ENCODE measurements around the gene GAL3ST3.

Gene GAL3ST3

DNA sequence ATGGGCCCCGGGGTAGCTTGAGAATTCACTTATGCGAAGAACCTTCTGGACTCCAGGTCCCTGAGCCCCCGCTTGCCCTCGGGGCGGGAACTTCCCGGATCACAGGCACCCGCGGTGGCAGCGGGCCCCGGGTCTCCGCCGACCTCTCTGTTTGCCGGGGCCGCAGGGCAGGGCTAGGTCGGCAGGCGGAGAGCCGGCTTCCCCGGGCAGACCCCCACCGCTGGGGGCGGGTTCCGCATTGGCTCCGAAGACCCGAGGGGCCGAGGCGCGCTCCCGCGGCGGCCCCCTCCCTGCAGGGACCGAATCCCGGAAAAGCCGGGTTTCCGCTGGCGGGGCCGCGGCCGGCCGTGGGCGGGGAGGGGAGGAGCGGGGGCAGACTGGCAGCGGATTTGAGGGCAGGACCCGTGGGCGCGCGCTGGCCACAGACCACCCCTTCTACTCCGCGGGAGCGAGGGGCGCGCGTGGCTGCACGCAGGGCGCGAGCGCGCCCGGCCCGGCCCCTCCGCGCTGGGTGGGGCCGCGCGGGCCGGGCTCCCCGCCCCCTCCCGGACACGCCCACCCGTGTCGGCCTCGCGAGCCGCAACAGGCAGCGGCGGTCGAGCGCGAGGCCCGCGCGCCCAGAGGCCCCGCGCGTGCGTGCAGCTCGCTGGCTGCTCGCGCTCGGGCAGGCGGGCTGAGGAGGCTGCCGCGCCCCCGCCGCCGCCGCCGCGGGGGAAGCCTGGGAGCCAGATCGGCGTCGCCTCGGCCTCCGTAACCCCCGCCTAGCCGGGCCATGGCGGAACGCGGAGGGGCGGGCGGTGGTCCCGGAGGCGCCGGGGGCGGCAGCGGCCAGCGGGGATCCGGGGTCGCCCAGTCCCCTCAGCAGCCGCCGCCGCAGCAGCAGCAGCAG, 21.0 kb upstream of the GAL3ST3 start, which contains the start of gene PACS1:
TSS of gene PACS1 (plus strand) at position 558 of the 889 bp plus-strand sequence. CDS start at position 773, 215 bp downstream.
- peak; percentile 57 for DNase-seq (ENCODE audit: low spot score)

DNA sequence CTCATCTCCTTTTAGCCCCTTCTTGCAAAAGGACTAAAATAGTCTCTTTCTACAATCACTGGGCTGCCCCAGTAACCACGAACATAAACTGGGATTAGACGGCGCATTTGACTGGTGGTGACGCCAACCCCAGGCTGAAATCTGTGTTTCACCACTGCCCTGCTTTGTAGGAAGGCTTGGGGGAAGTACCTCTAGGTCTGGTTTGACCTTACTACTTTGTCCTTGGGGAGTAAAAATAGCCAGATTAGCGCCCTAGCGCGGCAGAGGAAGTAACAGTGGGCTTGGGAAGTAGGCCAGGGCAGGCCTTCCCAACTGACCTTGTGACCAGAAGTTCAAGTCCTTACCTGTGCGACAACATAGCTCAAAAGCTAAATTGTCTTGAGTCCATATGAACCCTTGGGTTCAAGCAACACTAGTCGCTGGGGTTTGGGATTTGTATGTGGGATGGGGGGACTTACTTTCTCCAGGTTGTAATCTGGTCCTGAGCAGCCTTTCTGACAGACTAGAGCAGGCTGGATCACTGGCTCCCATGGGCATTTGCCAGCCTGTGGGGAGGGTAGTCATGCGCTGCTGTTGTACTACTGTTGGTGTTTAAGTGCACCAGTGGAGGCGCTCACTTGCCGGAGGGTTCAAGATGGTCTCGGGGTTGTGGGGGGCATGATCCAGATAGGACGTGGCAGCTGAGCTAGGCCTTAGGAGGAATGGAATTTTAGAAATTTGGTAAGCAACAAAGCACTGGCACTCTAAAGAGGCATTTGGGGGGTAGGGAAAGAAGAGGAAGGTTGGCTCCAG, 20.2 kb upstream of the GAL3ST3 start:
- no peak for DNase-seq (ENCODE audit: low spot score)

DNA sequence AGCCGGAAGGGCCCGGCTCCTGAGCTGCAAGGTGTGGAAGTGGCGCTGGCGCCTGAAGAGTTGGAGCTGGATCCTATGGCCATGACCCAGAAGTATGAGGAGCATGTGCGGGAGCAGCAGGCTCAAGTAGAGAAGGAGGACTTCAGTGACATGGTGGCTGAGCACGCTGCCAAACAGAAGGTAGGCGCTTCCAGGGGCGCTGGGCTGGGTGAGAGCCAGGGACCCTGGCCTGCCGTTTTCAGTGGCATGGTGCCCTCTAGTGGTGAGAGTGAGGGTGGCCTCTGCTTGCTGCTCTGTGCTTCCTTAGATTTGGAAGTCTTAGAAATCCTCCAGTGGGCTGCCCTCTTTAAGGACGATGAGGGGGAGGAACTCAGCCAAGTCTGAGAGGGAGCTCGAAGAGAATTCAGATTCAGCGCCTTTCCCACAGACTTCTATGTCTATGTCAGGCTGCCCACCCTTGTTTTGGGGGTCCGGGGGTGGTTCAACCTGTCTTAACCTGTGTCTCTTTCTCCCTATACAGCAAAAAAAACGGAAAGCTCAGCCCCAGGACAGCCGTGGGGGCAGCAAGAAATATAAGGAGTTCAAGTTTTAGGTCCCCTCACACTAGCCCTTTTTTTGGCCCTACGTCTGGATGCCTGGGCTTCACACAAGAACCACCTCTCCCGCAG, 19.3 kb upstream of the GAL3ST3 start:
- DNase-seq (ENCODE audit: low spot score): peak; percentile 77

- no peak for DNase-seq (ENCODE audit: low spot score)
These were observed 18.7 kb upstream of the GAL3ST3 start for GRCh38 chr11:66067640-66068039.

GRCh38 chr11:66066751-66067150, 17.8 kb upstream of the GAL3ST3 start:
- DNase-seq (ENCODE audit: low spot score): no peak

- DNase-seq (ENCODE audit: low spot score): no peak
These were observed 15.6 kb upstream of the GAL3ST3 start for GRCh38 chr11:66064571-66064970.

DNA sequence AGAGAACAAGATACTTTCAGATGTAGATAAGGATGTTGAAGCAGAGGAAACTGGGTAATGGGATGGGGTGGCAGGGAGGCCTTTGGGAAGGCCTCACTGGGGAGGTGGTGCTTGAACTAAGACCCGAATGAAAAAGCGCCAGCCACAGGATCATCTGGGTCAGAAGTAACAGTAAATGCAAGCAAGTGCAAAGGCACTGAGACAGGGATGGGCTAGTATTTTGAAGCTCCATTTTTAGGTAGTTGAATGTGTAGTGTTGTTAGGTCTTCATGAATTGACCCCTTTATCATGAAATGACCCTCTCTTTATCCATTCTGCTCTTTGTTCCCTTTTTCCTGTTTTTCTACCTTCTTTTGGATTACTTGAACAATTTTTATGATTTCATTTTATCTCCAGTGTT, 14.9 kb upstream of the GAL3ST3 start:
- DNase-seq (ENCODE audit: low spot score): no peak

DNA sequence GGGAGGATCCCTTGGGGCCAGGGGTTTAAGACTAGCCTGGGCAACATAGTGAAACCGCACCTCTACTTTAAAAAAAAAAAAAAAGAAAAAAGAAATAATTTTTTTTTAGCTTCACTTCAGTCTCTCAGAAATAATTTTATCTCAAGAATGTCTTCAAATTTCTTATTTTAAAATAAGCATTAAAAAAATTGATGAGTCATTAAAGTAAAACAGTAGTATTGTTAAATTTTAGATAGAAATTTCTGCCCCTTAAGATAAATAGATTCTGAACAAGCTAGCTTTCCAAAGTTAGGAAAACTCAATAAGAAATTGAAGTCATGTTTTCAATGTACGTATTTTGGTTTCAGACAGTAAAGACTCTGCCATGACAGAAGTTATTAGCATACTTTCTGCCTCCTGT, 13.4 kb upstream of the GAL3ST3 start:
- no peak for DNase-seq (ENCODE audit: low spot score)

DNA sequence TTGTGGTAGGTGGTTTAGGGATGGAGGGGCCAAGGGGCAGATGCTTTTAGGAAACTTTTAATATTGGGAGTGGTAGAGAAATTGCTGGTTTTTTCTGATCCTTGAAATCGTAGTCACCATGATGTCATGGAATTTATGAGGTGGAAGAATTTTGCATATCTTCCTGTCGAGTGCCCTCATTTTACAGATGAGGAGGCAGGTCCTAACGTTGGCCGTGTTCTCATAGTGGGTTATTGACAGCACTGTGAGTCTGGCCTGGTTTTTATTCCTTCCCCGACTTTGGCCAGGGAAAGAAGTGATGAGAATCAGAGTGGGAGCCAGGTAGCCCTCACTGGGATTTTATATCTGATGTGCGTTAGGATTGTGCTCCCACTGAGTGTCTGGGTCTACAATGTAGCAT, 12.3 kb upstream of the GAL3ST3 start:
- DNase-seq (ENCODE audit: low spot score): no peak

DNA sequence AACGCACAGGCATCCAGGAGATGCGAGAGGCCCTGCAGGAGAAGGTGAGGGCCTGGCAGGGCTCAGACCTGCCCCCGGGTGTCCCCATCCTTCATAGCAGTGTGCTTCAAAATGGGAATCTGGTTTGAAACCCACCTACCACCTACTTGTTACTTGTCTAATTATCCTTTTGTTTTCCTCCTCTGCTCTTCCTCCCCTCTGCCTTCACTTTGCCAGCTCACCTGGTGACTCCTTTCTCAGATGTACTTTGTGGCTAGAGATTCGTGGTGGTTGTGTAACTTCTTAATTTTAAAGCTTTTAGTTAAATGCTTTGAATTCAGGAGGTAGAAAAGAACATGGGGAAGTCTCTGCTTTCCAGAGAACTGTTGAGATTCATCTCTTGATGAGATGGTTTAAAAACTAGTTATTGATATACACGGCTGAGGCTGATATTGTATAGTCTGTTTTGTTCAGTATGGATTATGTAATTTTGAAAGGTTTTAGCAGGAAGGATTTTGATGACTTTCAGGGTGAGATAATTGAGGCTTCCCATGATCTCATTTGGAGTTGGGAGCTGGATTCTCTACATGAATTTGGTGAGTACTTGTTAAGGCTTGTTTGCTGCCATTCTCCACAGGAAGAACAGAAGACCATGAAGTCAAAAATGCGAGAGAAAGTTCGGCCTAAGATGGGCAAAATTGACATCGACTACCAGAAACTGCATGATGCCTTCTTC, 11.2 kb upstream of the GAL3ST3 start:
- no peak for DNase-seq (ENCODE audit: low spot score)

DNA sequence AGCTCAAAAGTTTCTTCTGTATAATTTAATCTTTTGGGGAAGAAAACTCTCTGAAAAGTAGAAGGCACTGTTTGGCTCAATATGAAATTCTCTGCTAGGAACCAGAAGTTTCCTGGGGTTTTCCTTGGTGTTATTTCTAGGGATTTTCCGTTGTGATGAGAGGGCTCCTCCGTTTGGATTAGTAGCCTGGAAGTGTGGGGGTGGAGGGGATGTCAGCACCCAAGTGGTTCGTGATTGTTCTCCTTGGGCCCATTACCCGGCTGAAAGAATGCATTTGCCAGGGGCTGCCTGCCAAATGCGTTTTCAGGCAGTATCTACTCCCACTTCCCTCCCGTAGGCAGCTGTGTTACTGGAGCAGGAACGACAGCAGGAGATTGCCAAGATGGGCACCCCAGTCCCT, 7.5 kb upstream of the GAL3ST3 start:
- DNase-seq (ENCODE audit: low spot score): no peak

DNA sequence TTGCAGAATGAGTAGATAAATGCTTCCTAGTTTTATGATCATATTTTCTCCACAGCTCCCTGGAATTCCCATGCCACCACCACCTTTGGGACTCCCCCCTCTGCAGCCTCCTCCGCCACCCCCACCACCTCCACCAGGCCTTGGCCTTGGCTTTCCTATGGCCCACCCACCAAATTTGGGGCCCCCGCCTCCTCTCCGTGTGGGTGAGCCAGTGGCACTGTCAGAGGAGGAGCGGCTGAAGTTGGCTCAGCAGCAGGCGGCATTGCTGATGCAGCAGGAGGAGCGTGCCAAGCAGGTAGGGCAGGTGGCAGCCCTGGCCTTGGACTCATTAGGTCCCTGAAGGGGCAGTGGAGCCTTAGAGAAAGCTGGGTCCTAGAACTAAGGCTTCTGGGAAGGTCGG, 6.1 kb upstream of the GAL3ST3 start:
- DNase-seq (ENCODE audit: low spot score): no peak

DNA sequence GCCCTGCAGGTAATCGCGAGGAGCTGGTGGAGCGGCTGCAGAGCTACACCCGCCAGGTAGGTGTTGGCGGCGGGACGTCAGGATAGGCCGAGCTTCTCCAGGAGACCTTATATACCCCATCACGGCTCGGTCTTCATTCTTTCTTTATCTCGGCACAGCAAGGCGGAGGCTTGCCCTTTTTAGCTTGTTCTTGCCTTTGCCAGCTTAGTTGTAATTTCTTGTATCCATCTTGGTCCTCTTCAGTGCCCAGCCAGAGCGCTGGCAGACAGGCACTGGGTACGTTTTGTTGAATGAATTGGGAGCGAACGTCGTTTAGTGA, 3.7 kb upstream of the GAL3ST3 start:
- DNase-seq (ENCODE audit: low spot score): no peak

GRCh38 chr11:66051766-66052663, 3.1 kb upstream of the GAL3ST3 start, which contains the start of gene SF3B2:
TSS of gene SF3B2 (plus strand) at chr11:66052364. CDS start at chr11:66052385, 21 bp downstream.
- DNase-seq (ENCODE audit: low spot score): peak; percentile 97

- DNase-seq (ENCODE audit: low spot score): no peak
These were observed 2.4 kb upstream of the GAL3ST3 start for GRCh38 chr11:66051371-66051765.

GRCh38 chr11:66050581-66051231, 1.7 kb upstream of the GAL3ST3 start:
- no peak for DNase-seq (ENCODE audit: low spot score)

GRCh38 chr11:66047541-66048365, 1.2 kb downstream of the GAL3ST3 start:
- no peak for DNase-seq (ENCODE audit: low spot score)

- DNase-seq (ENCODE audit: low spot score): no peak
These were observed 2.1 kb downstream of the GAL3ST3 start for GRCh38 chr11:66046901-66047300.

GRCh38 chr11:66045177-66045639, 3.8 kb downstream of the GAL3ST3 start:
- DNase-seq (ENCODE audit: low spot score): peak; percentile 76

All from hematopoietic multipotent progenitor cell treated with erythropoietin and hydrocortisone succinate and interleukin-3 and kit ligand, for 17 days (in vitro differentiated cells).